Measurements from ENCODE around the gene B3GALNT1.
"Not testable (repeated sequence)": the region's sequence is repeated elsewhere in the genome, so short reads cannot be mapped to it uniquely, and the experiment has no call there.

The B3GALNT1 gene

DNA sequence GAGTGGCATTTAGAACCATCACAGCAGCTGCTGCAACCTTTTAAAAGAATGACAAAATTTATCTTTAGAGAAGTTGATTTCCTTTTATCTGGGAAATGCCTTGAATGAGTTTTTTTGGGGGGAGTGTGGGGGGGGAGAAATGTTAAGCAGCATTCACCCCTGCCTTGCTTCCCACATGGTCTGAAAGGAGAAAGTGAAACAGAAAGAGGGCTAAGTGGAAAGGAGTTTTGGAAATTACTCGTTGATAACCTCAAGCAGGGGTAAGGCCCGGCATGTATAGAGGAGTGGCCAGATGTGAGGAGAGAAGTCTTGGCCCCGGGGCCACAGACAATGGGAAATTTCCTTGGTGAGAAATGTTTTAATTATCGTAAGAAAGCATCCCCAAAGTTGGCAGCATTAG, 23.5 kb downstream of the B3GALNT1 start:
- FAIRE-seq = no peak
- DNase-seq (ENCODE audit: low spot score) = no peak

DNA sequence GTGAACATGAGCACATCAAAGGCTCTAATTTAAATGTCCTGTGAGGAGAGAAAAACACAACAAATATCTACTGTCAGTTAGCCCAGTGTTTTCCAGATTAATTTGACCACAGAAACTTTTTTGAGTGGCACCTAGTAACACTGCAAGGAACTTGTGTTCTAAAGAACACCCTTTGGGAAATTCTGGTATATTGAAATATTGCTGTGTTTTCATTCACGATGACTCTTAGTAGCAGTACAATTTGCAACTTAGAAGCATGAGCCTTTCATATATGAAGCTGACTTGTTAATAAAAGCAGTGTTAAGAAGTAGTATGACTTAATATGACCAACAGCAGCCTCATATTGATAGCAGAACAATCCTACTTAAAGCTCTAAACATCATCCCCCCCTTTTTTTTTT, 32.0 kb downstream of the B3GALNT1 start:
- no peak for DNase-seq (ENCODE audit: low spot score)
- no peak for FAIRE-seq

DNA sequence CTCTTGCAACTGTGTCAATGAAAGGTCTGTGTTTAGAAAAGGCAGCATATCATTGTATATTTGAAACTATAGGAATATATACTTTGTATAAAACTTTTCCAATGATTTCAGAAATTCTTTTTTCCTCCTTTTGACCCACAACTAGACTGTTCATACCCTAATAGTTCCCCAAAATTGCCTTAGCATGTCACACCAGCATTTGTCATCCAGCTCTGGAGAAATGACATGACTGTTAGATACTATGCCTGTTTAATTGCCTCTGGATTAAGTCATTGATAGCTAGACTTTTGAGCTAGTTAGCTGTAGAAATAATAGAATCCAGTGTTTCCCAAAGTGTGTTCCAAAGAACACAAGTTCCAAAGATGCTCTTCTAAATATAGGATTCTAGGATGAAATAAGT, 32.4 kb downstream of the B3GALNT1 start:
- DNase-seq (ENCODE audit: low spot score) = no peak
- no peak for FAIRE-seq

DNA sequence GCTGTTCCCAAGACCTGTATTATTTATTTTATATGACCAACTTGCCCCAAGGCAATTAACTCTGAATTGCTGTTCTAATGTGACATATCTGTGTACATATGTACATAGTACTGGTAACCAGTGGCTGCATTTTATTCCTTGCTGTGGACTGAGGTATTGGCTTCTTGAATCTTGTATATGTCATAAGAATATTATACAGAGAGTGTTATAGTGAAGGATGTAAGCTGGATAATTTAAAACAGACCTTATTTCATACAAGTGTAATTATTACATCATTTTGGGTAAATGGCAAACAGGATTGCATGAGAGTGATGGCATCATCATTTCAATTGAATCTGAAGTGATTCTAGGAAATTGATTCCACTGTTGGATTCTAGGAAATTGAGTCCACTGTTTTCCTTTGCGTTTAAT, 32.9 kb downstream of the B3GALNT1 start:
- no peak for FAIRE-seq
- no peak for DNase-seq (ENCODE audit: low spot score)

- no peak for FAIRE-seq
- no peak for DNase-seq (ENCODE audit: low spot score)
Measured at GRCh38 chr3:161070980-161071663, 34.0 kb downstream of the B3GALNT1 start.

DNA sequence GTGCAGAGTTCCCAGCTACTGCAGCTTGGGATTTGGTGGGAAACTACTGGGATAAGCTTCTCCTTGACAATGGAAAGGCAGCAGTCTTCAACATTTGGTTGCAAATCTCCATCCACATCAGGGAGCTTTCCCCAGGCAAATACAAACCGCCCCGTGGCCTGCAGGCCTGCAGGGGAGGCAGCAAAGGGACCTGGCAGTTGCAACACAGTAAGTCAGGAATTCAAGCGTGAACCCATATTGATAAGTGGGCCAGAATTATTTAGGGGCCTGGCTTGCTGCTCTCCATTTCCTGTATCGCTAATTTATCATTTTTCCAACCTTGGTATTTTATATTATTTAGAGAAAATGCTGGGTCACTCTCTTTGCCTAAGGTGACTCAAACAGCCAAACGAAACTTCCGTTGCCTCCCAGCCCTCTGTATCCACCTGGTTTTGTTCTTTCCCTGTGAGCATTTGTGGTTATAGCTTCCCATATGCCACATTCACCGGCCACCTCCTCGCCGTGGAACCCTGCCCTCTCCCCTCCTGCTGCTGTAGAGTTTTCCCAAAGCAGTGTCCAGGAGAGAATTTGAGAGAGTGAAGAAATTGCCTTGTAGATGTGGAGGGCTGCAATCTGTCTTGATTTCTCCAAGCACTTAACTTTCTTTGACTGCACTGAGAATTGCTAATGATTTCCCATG, 34.8 kb downstream of the B3GALNT1 start:
- no peak for FAIRE-seq
- DNase-seq (ENCODE audit: low spot score) = no peak

DNA sequence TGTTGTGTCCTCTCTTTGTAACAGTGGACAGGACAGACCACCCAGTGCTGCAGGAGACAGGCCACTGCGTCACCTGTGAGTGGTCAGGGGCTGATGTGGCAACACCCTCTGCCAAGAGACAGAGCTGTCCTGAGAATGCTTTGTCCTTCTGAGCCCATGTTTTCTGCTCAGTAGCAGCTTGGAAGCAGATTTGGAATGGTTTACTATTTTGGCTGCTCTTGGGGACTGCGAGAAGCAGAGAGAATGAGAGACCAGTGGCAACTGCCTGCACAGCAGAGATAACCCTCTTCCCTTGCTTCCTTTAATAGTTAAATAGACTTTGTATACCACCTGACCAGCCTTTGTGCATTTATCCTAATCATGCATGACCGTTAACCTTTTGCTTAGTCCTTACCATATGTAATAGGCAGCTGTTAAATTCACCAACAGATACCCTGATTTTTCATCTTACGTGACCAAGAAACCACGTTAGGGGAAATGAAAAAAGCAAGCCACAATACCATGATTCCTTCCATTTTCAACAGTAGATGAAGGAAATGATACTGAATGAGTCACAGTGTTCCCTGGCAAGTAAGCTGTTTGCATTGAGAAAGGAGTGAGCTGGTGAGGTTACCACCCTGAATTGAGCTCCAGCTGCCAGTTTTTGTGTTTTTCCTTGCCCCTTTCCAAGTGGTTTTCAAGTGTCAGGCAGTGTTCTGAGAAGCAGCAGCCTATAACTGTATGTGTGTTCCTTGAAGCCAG, 35.5 kb downstream of the B3GALNT1 start:
- FAIRE-seq (peak; percentile 90), DNase-seq (ENCODE audit: low spot score) (peak; percentile 67)

GRCh38 chr3:161067335-161067734, 37.8 kb downstream of the B3GALNT1 start:
- FAIRE-seq (no peak), DNase-seq (ENCODE audit: low spot score) (no peak)

DNA sequence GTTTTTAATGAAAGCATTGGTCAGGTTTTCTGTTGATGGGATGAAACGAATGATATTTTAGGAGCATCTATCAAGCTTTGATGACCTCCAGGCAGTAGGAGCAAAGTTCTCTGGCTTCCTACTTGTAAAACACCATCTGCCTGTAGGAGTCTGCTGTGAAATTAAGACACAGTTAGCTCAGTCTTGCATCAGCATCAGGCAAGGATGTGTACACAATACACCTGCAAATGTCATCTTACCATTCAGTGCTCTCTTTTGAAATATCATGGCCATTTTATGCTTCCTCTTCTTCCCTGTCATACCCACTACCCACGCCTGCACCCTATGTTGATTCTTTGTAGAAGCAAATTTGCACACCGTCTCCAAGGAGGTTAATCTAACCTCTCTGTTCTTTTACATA, 38.2 kb downstream of the B3GALNT1 start:
- DNase-seq (ENCODE audit: low spot score) (no peak), FAIRE-seq (no peak)

- DNase-seq (ENCODE audit: low spot score) (no peak), FAIRE-seq (no peak)
Measured at GRCh38 chr3:161064413-161064812, 40.7 kb downstream of the B3GALNT1 start.

- DNase-seq (ENCODE audit: low spot score) (no peak), FAIRE-seq (no peak)
Measured at GRCh38 chr3:161054860-161055604, 50.1 kb downstream of the B3GALNT1 start.

DNA sequence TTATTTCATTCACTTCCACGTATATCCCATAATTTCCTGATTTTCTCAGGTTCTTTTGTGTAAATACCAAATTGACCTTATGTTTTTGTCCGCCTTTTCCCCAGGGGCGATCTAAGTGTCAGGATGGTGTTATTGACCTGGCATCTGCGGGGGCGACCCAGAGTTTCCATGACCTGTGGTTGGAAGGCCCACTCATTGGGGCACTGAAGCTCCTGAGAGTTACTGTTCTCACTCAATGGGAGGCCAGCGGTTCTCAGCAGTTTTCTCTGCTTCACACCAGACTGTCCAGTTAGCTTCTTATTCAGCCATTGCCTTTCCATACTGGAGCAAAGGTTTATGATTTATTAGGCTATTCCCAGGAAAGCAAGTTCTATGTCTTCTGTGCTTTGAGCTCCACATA, 53.3 kb downstream of the B3GALNT1 start:
- DNase-seq (ENCODE audit: low spot score) (no peak), FAIRE-seq (no peak)

DNA sequence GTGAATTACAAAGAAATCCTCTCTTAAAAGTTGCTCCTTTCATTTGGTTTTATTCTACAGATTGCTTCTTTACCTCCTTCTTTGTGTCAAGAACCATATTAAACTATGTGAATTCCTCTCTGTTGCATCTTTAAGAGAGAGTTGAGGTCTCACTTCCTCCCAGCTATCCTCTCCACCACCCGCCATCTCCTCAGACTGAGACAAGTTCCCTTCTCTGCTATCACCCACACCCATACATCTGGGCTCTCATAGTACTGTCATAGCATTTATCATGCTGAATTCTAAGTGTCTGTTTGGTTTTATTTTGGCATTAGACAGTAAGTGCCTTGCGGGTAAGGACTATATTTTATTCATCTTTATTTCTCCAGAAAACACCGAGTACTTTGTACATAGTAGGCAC, 54.2 kb downstream of the B3GALNT1 start:
- no peak for DNase-seq (ENCODE audit: low spot score)
- no peak for FAIRE-seq

DNA sequence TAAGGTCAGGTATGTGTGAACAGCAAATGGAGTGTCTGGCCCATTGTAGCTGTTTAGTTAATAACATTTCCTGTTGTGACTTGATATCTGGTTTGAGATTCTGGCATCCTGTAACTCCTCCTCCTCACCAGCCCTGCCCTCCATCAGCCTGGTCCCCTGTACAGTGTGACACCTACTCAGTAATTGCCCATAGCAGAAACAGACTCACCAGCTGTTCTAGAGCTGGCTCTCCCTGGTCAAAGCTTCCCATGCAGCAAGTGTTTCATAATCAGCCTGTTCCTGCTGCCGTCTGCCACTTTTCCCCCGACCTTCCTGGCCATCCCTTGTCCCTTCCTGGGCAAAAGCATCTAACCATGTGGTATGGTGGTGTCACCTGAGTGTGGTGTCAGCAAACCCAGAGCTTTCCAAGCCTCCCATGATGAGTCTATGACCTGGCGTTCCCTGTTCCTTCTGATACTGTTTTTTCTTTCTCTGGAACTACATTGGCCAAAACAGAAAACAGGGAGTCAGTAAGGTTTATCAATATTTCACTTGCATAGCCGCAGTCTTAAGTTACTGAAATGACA, 55.4 kb downstream of the B3GALNT1 start:
- DNase-seq (ENCODE audit: low spot score) = no peak
- no peak for FAIRE-seq

DNA sequence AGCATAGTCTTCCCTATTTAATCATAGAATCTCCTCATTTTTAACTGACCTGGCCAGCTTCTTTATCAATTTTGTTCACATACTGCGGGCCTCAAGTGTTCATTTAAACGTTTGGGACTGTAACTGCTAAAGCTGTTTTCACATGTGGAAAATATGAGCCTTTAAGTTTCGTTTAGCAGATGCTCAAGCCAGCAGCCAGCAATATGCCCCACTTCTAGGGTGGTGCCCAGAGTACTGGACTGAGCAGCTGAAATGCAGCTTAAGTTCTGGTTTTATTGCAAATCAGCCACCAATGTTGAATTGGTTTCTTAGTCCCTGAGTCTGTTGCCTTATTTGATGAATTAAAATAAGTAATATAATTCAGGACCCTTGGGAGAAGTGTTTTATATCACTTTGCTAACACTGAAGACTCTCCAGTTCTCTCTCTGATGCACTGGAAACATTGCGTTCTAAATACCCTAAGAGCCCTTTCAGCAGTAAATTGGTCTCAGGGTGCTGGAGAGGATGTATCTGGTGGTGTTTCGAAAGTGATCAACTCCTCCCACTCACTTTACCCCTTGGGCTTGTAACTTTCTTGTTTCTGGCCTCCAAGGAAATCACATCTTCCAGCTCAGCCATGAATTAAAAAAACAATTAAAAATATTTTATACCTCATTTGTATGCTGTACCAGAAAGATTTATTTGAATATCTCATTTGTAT, 61.7 kb downstream of the B3GALNT1 start:
- DNase-seq (ENCODE audit: low spot score) (no peak), FAIRE-seq (no peak)

GRCh38 chr3:161042023-161042501, 63.1 kb downstream of the B3GALNT1 start:
- DNase-seq (ENCODE audit: low spot score) = no peak
- FAIRE-seq = no peak

DNA sequence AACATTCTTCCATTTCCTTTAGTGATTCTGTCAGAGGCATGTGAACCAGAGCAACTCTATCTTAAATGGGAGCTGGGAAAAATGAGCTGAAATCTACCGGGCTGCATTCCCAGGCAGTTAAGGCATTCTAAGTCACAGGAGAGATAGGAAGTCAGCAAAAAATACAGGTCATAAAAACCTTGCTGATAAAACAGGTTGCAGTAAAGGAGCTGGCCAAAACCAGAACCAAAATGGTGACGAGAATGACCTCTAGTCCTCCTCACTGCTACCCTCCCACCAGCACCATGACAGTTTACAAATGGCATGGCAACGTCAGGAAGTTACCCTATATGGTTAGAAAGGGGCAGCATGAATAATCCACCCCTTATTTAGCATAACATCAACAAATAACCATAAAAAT, 66.4 kb downstream of the B3GALNT1 start:
- FAIRE-seq = no peak
- DNase-seq (ENCODE audit: low spot score) = no peak

DNA sequence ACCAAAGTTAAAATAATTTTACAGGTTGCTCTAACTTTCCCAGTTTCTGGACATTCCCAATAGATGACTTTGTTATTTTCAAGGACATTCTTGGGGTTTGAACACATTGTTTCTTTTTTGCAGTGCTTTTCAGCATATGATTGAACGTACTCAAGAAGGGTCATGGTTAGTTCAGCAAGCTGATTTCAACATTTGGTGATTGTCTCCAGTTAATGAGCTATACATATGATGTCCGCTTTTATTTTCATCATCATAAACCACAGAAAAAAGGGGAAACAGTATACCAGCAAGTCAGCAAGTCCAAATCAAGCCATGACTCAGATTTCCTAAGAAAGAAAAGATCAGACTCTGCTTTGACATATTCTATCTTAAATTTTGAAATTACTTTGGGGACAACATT, 69.4 kb downstream of the B3GALNT1 start:
- FAIRE-seq (no peak), DNase-seq (ENCODE audit: low spot score) (no peak)

DNA sequence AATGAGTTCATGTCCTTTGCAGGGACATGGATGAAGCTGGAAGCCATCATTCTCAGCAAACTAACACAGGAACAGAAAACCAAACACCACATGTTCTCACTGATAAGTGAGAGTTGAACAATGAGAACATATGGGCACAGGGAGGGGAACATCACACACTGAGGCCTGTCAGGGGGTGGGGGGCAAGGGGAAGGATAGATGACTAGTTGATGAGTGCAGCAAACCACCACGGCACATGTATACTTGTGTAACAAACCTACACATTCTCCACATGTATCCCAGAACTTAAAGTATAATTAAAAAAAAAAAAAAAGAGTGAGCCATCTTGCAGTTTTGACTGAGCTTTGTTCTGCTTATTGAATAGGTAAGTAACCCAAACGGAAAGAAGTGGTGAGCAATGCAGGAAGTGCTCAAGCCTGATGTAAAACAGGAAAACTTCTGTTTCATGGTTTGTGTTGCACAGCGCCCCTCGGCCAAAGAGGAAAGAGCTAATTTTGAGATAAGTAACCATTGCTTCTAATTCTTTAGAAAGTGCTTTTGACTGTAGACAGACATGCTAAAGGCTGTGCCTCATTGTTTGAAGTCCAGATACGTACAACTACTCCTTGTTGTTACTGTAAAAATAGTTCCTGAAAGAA, 70.1 kb downstream of the B3GALNT1 start:
- DNase-seq (ENCODE audit: low spot score); FAIRE-seq: not testable (repeated sequence)
